HEK293T (cell line): ENCODE results near the gene TM4SF4.

Experiments used
- ARNT ChIP-seq: fragments of 450-650 bp; IDR thresholded peaks from 2 replicates; pipeline ENCODE4 v1.6.1; 2017; ENCODE audit warnings: mild to moderate bottlenecking
- BHLHE40 ChIP-seq: fragments of 450-650 bp; IDR thresholded peaks from 2 replicates; pipeline ENCODE4 v1.6.1; 2016; ENCODE audit warnings: mild to moderate bottlenecking, moderate library complexity, borderline replicate concordance
- ELF4 ChIP-seq: fragments of 450-650 bp; IDR thresholded peaks from 2 replicates; pipeline ENCODE4 v1.6.1; 2017; ENCODE audit warnings: antibody characterized with exemption
- FOXA1 ChIP-seq: fragments of 450-650 bp; IDR thresholded peaks from 2 replicates; pipeline ENCODE4 v1.6.1; 2016; ENCODE audit warnings: mild to moderate bottlenecking
- FOXK2 ChIP-seq: fragments of 450-650 bp; IDR thresholded peaks from 2 replicates; pipeline ENCODE4 v1.6.1; 2016; ENCODE audit warnings: mild to moderate bottlenecking
- FOXM1 ChIP-seq: fragments of 450-650 bp; IDR thresholded peaks from 2 replicates; pipeline ENCODE4 v1.6.1; 2017; ENCODE audit warnings: mild to moderate bottlenecking, borderline replicate concordance
- HDGF ChIP-seq: fragments of 450-650 bp; IDR thresholded peaks from 2 replicates; pipeline ENCODE4 v1.6.1; 2017; ENCODE audit warnings: antibody characterized with exemption, borderline replicate concordance
- L3MBTL2 ChIP-seq: fragments of 450-650 bp; conservative IDR thresholded peaks from 2 replicates; pipeline ENCODE4 v1.6.1; 2016; ENCODE audit warnings: mild to moderate bottlenecking
- LEF1 ChIP-seq: fragments of 450-650 bp; IDR thresholded peaks from 2 replicates; pipeline ENCODE4 v1.6.1; 2017; ENCODE audit warnings: mild to moderate bottlenecking, borderline replicate concordance
- NFRKB ChIP-seq: fragments of 450-650 bp; IDR thresholded peaks from 2 replicates; pipeline ENCODE4 v1.6.1; 2016; ENCODE audit warnings: mild to moderate bottlenecking, moderate library complexity
- SP1 ChIP-seq: fragments of 450-650 bp; IDR thresholded peaks from 2 replicates; pipeline ENCODE4 v1.6.1; 2017
- SUZ12 ChIP-seq: fragments of 450-650 bp; IDR thresholded peaks from 2 replicates; pipeline ENCODE4 v1.6.1; 2016; ENCODE audit warnings: mild to moderate bottlenecking
- TARDBP ChIP-seq: fragments of 450-650 bp; IDR thresholded peaks from 2 replicates; pipeline ENCODE4 v1.6.1; 2016
- ZNF384 ChIP-seq: fragments of 450-650 bp; IDR thresholded peaks from 2 replicates; pipeline ENCODE4 v1.6.1; 2016

- TF ChIP-seq ARNT: no peak
- no peak for TF ChIP-seq HDGF
- no peak for TF ChIP-seq FOXK2
- TF ChIP-seq ZNF384: no peak
- no peak for TF ChIP-seq LEF1
- TF ChIP-seq NFRKB: no peak
- TF ChIP-seq TARDBP: no peak
- TF ChIP-seq BHLHE40: no peak
- no peak for TF ChIP-seq ELF4
- TF ChIP-seq SUZ12: no peak
- no peak for TF ChIP-seq FOXM1
- no peak for TF ChIP-seq FOXA1
- no peak for TF ChIP-seq L3MBTL2
- no peak for TF ChIP-seq SP1
Observed at GRCh38 chr3:149437286-149437685, 37.2 kb upstream of the TM4SF4 start.
